SHP77 (cell line): ENCODE results near the gene ZDHHC13.

Source experiments
- DNase-seq, 2 experiments: peaks; one replicate each; lab custom pipeline; 2025; lab: John Stamatoyannopoulos, UW

Gene ZDHHC13, protein sequence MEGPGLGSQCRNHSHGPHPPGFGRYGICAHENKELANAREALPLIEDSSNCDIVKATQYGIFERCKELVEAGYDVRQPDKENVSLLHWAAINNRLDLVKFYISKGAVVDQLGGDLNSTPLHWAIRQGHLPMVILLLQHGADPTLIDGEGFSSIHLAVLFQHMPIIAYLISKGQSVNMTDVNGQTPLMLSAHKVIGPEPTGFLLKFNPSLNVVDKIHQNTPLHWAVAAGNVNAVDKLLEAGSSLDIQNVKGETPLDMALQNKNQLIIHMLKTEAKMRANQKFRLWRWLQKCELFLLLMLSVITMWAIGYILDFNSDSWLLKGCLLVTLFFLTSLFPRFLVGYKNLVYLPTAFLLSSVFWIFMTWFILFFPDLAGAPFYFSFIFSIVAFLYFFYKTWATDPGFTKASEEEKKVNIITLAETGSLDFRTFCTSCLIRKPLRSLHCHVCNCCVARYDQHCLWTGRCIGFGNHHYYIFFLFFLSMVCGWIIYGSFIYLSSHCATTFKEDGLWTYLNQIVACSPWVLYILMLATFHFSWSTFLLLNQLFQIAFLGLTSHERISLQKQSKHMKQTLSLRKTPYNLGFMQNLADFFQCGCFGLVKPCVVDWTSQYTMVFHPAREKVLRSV

GRCh38 chr11:19116971-19117759, at the start of gene ZDHHC13:
Gene ZDHHC13 (plus strand): TSS chr11:19117168. CDS start chr11:19117250, 82 bp downstream.
- DNase-seq: peak; percentile 74 to 75

DNA sequence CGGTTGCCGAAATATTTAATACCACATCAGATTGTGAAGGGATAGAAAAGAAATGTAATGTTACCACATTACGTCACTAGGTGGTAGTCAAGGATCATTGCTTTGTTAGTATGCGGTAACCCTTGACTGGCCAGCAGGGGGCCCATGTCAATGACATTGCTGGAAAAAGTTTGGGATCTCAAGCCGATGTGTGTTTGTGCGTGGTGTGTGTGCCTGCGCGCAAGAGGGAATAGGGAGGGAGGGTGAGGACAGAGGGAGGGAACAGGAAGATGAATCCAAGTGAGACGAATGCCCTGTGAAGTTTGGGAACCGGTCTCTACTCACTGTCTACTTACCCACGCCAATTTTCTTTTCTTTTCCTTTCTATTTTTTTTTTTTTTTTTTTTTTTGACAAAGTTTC, 45.7 kb upstream of the ZDHHC13 start:
- DNase-seq: peak; percentile 58

DNA sequence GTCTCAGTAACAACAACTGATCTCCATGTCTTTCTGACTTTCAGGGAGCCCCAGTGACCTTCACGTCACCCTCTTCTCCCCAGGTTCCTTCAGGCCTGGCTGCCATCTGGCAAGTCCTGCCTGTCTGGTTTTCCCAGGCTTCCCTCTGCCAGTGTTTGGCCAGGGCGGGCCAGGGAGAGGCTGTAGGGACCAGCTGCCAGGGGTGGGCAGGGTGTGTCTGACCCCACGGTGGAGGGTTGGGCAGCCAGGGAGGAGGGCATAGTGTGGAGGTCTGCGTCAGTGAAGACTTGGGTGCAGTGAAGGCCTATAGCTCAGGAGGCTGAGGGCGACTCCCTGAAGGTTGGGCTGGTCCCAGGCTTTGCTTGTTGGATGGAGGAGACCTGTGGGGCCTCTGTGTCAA, 44.5 kb upstream of the ZDHHC13 start:
- DNase-seq: no peak

- DNase-seq: no peak
Observed at GRCh38 chr11:19073454-19074415, 43.2 kb upstream of the ZDHHC13 start.

DNA sequence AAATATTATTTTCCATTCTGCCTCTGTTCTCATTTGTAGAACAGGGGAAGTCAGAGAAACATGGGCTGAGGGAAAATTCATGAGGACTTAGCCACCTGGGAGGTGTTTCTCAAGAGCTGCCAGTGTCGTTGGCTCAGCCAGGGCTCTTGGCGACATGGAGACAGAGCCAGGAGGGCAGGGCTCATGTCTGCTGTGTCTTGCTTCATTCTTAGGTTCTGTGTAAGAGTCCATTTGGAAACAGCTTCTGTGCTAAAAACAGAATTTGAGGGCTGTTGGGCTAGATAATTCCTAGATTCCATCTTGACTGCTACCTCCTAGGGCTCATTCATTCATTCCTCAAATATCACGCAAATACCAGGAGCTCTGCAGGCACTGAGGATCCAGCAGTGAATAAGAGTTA, 41.3 kb upstream of the ZDHHC13 start:
- no peak for DNase-seq

GRCh38 chr11:19076744-19077589, 40.0 kb upstream of the ZDHHC13 start:
- no peak for DNase-seq

GRCh38 chr11:19077965-19078364, 39.0 kb upstream of the ZDHHC13 start:
- no peak for DNase-seq

GRCh38 chr11:19079643-19080440, 37.1 kb upstream of the ZDHHC13 start:
- no peak for DNase-seq

DNA sequence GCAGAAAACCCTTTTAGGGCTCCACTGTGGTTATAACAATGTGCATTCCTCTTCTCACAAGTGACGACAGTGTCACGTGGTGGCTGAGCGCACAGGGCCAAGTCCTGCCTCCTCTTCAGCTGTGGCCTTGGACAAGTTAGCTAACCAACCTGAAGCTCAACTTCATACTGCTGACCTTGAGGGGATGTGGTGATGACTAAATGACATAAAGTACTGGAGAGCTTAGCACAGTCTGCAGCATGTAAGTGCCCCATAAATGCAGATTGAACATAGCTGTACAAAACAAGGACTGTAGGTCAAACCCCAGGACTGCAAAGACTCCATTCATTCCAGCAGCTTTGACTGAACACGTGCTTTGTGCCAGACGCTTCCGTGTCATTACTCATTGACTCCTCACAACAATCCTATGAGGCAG, 36.4 kb upstream of the ZDHHC13 start:
- no peak for DNase-seq

GRCh38 chr11:19083166-19083565, 33.8 kb upstream of the ZDHHC13 start:
- DNase-seq: no peak

DNA sequence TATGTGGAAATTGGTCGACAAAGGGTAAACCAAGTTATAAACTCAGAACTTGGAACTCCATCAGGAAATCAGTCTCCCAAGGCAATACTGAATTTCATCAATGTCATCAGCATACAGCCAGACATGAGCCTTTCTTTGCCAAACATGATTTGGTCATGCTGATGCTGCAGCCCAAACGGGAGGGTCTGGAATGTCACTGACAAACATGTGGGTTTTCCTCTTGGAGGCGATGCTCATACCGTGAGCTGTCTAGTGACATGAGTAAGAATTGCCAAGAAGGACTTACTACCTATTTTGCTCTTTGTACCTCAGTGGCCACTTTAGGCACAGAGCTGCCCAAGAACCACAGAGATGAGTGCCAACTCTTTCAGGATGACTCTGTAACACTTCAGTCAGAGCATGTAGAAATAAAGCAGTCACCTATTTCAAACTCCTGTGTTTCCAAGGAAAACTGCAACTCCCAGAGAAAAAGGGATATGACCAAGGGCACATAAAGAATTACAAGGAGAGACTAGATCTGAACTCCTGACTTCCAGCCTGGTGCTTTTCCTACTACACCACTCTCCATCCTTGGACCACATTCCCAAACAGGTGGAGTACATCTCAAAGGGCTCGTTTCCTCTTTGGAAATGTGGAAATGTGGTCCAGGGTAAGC, 32.2 kb upstream of the ZDHHC13 start:
- no peak for DNase-seq

DNA sequence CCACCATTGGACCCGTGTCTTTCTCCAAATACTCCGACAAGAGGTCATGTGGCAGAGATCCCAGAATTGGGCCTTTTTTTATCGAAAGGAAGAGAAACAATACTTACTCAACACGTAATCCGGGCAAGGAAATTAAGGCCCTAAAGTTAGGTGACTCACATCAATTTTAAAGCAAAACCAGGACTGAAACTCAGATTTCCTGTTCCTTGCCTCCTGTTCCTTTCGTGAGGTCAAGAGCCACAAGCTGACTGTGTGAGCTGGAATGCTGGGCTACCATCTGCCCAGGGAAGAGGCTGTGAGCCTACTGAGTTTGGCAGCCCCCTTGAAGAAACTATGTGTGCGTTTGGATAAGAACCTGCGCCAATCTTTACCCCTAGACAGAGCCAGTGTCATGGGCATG, 29.3 kb upstream of the ZDHHC13 start:
- no peak for DNase-seq

- DNase-seq: no peak
Observed at GRCh38 chr11:19088791-19089190, 28.2 kb upstream of the ZDHHC13 start.

- DNase-seq: no peak
Observed at GRCh38 chr11:19089421-19089820, 27.5 kb upstream of the ZDHHC13 start.

DNA sequence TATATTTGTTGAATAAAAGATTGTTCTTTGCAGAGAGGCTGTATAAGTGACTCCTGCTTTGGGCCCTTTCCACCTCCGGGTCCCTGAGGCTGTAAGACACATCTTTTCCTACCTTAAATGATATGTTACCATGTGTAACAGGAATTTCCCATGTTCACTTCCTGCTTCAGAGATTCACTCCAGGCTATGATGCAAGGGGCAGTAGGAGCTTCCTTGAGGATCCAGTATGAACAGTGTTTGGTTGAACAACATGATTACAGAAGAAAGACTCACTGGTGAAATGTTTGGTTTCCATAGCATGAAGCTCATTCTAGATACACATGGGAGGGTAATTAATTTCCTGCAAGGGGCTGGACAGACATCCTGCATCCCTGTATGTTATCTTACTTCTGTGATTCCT, 25.6 kb upstream of the ZDHHC13 start:
- no peak for DNase-seq

- no peak for DNase-seq
Observed at GRCh38 chr11:19092342-19092741, 24.6 kb upstream of the ZDHHC13 start.

DNA sequence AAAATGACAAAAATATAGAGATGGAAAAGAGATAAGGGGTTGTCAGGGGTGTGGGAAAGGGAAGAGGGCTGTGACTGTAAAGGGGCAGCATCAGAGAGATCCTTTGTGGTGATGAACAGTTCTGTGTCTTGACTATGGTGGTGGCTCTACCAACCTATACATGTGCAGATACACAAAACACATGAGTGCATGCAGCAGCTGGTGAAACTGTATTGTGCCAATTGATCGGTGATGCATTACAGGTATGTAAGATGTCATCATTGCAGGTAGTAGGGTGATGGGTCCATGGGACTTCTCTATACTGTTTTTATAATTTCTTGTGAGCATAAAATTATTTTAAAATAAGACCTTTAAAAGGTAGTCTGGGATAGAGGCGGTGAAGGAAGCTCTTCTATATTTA, 24.1 kb upstream of the ZDHHC13 start:
- no peak for DNase-seq

GRCh38 chr11:19093976-19094375, 23.0 kb upstream of the ZDHHC13 start:
- no peak for DNase-seq

- no peak for DNase-seq
Observed at GRCh38 chr11:19094859-19095258, 22.1 kb upstream of the ZDHHC13 start.
